ENCODE results near the gene KLHL8. TPM values are rescaled to one million over a fixed set of nuclear protein-coding genes. Genes with fewer than 3 reads are reported as not detected.

Gene KLHL8
- 9.1 TPM for total RNA-seq

DNA sequence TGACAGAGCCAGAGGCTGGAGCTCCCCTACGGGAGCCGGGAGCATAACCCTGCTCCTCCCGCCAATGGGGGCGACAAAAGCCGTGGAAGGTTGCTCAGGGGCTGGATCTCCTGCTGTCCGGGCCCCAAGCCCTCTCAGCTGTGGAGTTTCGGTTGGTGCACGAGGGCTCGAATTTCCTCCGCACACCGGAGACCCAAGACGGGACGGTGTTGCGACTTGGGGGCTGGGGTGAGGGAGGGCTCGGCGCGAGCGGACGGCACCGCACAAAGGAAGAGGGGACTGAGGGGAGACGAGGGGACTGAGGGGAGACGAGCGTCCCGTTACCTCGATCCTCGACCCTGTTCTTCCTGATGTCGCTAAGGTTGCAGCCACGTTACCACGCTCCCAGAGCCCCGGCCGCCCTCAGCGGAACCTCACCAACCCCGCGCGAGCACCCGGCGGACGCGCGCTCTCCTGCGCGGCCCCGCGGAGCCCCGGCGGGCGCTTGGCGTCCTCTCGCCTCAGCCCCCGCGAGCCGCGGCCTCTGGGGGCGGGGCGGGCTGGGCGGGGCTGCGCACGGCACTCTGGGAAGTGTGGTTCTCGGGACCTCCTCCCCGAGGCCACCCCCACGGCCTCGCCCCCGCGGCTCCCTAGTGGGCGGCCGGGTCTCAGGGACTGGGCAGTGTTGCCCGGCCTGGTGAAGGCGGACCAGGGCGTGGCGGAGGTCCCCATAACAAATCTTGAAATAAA lies at the start of gene KLHL8:
Gene KLHL8 (minus strand): TSS at position 525 of the 729 bp plus-strand sequence. CDS start 25,079 bp downstream, outside the sequence.
- DNase-seq (ENCODE audit: extremely low spot score in 2 of 2), result peak in 1 of 2 donors; percentile 91
- intact Hi-C loops (cut with DNase I), result loop anchor here (10.0 kb wide), 1 partner anchor 625 kb away; the partner anchor contains the start of gene PTPN13
- Histone ChIP-seq H3K36me3 (no peaks in the 10 kb centered on the region), H3K27ac (peak within 1 kb of the TSS; percentile 93), H3K27me3 (no peaks in the 10 kb centered on the region), H3K4me3 (peak within 1 kb of the TSS; percentile 71 to 89), H3K4me1 (peaks cover 16% of the 10 kb centered on the region), H3K9me3 (no peaks in the 10 kb centered on the region)
- TF ChIP-seq POLR2A (IDR thresholded peaks at IDR 0.05) (peak in 1 of 2 donors; percentile 77), POLR2AphosphoS5 (IDR thresholded peaks at IDR 0.05; ENCODE audit: insufficient read depth in 1 of 2, low read depth in 1 of 2) (peak in 1 of 2 donors; percentile 86)
- TF ChIP-seq, protein P1, sequence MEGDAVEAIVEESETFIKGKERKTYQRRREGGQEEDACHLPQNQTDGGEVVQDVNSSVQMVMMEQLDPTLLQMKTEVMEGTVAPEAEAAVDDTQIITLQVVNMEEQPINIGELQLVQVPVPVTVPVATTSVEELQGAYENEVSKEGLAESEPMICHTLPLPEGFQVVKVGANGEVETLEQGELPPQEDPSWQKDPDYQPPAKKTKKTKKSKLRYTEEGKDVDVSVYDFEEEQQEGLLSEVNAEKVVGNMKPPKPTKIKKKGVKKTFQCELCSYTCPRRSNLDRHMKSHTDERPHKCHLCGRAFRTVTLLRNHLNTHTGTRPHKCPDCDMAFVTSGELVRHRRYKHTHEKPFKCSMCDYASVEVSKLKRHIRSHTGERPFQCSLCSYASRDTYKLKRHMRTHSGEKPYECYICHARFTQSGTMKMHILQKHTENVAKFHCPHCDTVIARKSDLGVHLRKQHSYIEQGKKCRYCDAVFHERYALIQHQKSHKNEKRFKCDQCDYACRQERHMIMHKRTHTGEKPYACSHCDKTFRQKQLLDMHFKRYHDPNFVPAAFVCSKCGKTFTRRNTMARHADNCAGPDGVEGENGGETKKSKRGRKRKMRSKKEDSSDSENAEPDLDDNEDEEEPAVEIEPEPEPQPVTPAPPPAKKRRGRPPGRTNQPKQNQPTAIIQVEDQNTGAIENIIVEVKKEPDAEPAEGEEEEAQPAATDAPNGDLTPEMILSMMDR (IDR thresholded peaks at IDR 0.05), result no peak

DNA sequence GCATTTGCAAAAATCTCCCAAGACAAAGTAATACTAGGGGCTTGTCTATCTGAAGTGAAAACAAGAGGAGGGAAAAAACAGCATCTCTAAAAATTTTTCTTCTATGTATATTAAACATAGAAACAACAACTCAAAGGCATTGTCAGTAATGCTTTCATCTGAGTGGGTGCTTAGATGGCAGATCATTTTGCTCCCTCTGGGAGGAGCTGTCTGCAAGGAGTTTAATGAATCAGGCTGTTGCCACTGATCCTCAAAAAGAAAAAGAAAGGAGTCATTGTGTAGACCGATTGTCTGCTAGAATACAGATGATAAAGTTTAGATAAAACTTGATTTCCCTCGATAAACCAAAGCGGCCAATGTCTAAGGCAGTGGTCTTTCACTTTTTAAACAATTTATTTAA lies 49.7 kb upstream of the KLHL8 start:
- Histone ChIP-seq H3K4me3 (no peak overlapping the region), H3K9me3 (no peaks in the 10 kb centered on the region), H3K27me3 (no peaks in the 10 kb centered on the region), H3K4me1 (no peaks in the 10 kb centered on the region), H3K36me3 (no peaks in the 10 kb centered on the region), H3K27ac (no peak overlapping the region)
- intact Hi-C loops (cut with DNase I), result no loop called here
- no peak for DNase-seq (ENCODE audit: extremely low spot score in 2 of 2)
- TF ChIP-seq, protein P1 (IDR thresholded peaks at IDR 0.05), result peak in 1 of 3 experiments; percentile 55
- TF ChIP-seq POLR2A (IDR thresholded peaks at IDR 0.05) (no peak), POLR2AphosphoS5 (IDR thresholded peaks at IDR 0.05; ENCODE audit: insufficient read depth in 1 of 2, low read depth in 1 of 2) (no peak)

DNA sequence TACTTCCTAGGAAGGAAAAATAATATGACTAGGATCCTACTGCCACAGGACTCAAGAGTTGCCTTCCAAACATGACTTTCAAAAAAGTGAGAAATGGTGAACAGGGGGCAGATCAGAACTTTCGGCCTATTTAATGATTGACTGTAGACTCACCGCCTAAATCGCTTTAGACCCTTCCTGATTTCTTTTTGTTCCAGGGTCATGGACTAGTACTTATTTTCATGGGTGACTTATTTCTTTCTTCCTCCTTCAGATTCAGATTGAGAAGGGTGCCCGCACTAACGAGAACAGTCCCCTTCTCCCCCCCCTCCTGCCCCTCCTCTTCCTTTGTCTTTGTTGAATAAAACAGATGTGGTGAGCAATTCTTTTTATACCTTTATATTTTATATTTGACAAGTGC lies 48.0 kb upstream of the KLHL8 start:
- H3K36me3 ChIP-seq, result no peaks in the 10 kb centered on the region
- intact Hi-C loops (cut with DNase I), result no loop called here
- H3K4me1 ChIP-seq, result no peaks in the 10 kb centered on the region
- H3K27me3 ChIP-seq, result no peaks in the 10 kb centered on the region
- TF ChIP-seq, protein P1 (IDR thresholded peaks at IDR 0.05), result no peak
- TF ChIP-seq POLR2A (IDR thresholded peaks at IDR 0.05) (no peak), POLR2AphosphoS5 (IDR thresholded peaks at IDR 0.05; ENCODE audit: insufficient read depth in 1 of 2, low read depth in 1 of 2) (no peak)
- no peak for DNase-seq (ENCODE audit: extremely low spot score in 2 of 2)
- H3K27ac ChIP-seq, result no peak overlapping the region
- H3K9me3 ChIP-seq, result no peaks in the 10 kb centered on the region
- H3K4me3 ChIP-seq, result no peak overlapping the region

DNA sequence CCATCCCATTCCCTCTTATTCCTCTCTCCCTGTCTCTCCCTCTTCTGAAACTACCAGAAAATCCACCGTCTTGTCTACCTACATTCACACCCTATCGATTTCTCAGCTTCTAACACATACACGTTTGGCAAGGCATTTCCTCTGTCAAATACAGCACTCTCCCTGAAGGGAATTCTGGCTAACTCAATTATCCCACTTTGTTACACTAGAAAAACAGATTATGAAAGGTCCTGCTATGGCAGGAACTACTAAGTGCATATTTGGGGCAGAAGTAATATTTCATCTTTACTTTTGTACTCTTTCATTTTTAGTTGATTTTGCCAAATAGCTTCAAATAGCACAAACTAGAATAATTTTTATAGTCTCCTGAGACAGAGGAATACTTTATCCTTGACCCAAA lies 46.6 kb upstream of the KLHL8 start:
- DNase-seq (ENCODE audit: extremely low spot score in 2 of 2), result no peak
- no peaks in the 10 kb centered on the region for H3K4me1 ChIP-seq
- H3K4me3 ChIP-seq, result no peak overlapping the region
- intact Hi-C loops (cut with DNase I), result no loop called here
- no peaks in the 10 kb centered on the region for H3K9me3 ChIP-seq
- TF ChIP-seq, protein P1 (IDR thresholded peaks at IDR 0.05), result no peak
- TF ChIP-seq POLR2A (IDR thresholded peaks at IDR 0.05), result no peak
- TF ChIP-seq POLR2AphosphoS5 (IDR thresholded peaks at IDR 0.05; ENCODE audit: insufficient read depth in 1 of 2, low read depth in 1 of 2), result no peak
- H3K27ac ChIP-seq, result no peak overlapping the region
- H3K36me3 ChIP-seq, result no peaks in the 10 kb centered on the region
- H3K27me3 ChIP-seq, result no peaks in the 10 kb centered on the region

DNA sequence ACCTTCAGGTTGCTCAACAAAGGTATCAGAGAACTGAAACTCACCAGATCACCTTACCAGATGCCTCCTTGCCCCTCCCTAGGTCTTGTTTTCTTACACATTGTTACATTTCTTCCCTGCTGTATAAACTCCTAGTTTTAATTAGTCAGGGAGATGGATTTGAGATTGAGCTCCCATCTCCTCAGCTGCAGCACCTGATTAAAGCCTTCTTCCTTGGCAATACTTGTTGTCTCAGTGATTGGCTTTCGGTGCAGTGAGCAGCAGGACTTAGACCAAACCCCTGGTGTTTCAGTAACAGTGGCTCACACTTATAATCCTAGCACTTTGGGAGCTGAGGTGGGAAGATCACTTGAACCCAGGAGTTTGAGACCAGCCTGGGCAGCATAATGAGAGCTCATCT lies 42.5 kb upstream of the KLHL8 start:
- TF ChIP-seq, protein P1 (IDR thresholded peaks at IDR 0.05), result no peak
- TF ChIP-seq POLR2AphosphoS5 (IDR thresholded peaks at IDR 0.05; ENCODE audit: insufficient read depth in 1 of 2, low read depth in 1 of 2) (no peak), POLR2A (IDR thresholded peaks at IDR 0.05) (no peak)
- H3K4me3 ChIP-seq, result no peak overlapping the region
- peaks cover 3% of the 10 kb centered on the region for H3K4me1 ChIP-seq
- intact Hi-C loops (cut with DNase I), result no loop called here
- no peaks in the 10 kb centered on the region for H3K27me3 ChIP-seq
- no peak overlapping the region for H3K27ac ChIP-seq
- no peaks in the 10 kb centered on the region for H3K36me3 ChIP-seq
- DNase-seq (ENCODE audit: extremely low spot score in 2 of 2), result no peak
- no peaks in the 10 kb centered on the region for H3K9me3 ChIP-seq
